ENCODE measurements around the gene CLEC3B. TPM values are rescaled to one million over a fixed set of nuclear protein-coding genes. Genes with fewer than 3 reads are reported as not detected.

Gene CLEC3B
- total RNA-seq, 1 donor from 2014 or later, result not detected

DNA sequence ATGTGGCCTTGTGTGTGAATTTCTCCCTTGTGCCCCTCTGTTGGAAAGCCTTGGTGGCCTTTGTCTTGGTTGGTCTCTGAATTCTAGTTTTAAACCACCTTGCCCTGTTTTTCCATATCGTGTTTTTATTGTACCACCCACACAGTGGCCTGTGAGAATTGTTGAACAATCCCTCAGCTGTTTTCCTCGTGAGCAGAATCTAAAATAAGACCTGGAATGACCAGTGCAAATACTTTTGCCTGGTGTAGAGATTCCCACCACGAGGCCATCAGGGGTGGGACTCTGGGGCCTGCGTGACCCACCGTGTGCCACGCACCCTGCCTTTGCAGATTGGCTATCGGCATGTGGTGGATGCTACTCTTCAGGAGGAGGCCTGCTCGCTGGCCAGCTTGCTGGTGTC, 19.0 kb upstream of the CLEC3B start:
- Histone ChIP-seq H3K4me3 (ENCODE audit: low read depth, low read length) (no peak overlapping the region), H3K27me3 (ENCODE audit: control insufficient read depth, insufficient read depth, low read length) (no peaks in the 10 kb centered on the region), H3K36me3 (ENCODE audit: control insufficient read depth, insufficient read depth, low read length) (no peaks in the 10 kb centered on the region)
- no peak for DNase-seq (ENCODE audit: low read depth)
- TF ChIP-seq, protein P1, sequence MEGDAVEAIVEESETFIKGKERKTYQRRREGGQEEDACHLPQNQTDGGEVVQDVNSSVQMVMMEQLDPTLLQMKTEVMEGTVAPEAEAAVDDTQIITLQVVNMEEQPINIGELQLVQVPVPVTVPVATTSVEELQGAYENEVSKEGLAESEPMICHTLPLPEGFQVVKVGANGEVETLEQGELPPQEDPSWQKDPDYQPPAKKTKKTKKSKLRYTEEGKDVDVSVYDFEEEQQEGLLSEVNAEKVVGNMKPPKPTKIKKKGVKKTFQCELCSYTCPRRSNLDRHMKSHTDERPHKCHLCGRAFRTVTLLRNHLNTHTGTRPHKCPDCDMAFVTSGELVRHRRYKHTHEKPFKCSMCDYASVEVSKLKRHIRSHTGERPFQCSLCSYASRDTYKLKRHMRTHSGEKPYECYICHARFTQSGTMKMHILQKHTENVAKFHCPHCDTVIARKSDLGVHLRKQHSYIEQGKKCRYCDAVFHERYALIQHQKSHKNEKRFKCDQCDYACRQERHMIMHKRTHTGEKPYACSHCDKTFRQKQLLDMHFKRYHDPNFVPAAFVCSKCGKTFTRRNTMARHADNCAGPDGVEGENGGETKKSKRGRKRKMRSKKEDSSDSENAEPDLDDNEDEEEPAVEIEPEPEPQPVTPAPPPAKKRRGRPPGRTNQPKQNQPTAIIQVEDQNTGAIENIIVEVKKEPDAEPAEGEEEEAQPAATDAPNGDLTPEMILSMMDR (IDR thresholded peaks at IDR 0.05; ENCODE audit: insufficient read depth, low read length, poor library complexity, severe bottlenecking), result no peak

DNA sequence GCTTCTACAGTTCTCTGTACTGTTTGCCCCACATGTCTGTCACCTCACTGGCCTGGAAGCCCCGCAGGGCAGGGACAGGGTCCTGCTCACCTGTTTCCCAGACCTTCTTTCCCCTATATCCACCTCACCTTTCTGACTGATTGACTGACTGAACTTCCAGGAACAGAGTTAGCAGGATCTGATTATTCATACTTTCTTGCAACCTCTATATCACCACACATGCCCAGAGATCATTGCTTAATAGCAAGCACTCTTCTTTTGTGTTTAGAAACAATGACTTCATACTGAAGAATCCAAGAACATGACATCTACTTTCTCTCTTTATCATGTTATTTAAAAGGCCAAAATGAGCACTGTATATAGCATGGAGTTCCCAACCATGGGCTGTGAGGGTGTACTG, 18.0 kb upstream of the CLEC3B start:
- TF ChIP-seq, protein P1 (IDR thresholded peaks at IDR 0.05; ENCODE audit: insufficient read depth, low read length, poor library complexity, severe bottlenecking), result no peak
- Histone ChIP-seq H3K27me3 (ENCODE audit: control insufficient read depth, insufficient read depth, low read length) (no peaks in the 10 kb centered on the region), H3K4me3 (ENCODE audit: low read depth, low read length) (no peak overlapping the region), H3K36me3 (ENCODE audit: control insufficient read depth, insufficient read depth, low read length) (no peaks in the 10 kb centered on the region)
- no peak for DNase-seq (ENCODE audit: low read depth)

DNA sequence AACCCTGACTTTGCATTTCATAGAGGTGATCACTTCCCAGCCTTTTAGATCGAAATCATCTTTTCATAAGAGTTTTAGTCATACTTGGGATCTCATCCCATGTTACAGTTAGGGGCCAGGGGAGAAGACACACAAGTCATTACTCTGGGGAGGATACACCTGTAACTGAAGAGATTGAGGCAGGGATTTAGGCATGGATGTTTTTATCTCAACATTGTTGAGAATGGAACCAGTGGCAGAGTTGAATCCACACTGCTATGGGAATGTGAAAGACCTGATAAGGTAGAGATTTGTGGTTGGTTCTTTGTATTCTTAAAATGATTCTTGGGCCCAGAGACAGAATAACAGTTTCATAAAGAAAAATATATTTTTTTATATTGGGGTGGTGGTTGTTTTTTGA, 16.2 kb upstream of the CLEC3B start:
- TF ChIP-seq, protein P1 (IDR thresholded peaks at IDR 0.05; ENCODE audit: insufficient read depth, low read length, poor library complexity, severe bottlenecking), result no peak
- no peaks in the 10 kb centered on the region for H3K36me3 ChIP-seq (ENCODE audit: control insufficient read depth, insufficient read depth, low read length)

DNA sequence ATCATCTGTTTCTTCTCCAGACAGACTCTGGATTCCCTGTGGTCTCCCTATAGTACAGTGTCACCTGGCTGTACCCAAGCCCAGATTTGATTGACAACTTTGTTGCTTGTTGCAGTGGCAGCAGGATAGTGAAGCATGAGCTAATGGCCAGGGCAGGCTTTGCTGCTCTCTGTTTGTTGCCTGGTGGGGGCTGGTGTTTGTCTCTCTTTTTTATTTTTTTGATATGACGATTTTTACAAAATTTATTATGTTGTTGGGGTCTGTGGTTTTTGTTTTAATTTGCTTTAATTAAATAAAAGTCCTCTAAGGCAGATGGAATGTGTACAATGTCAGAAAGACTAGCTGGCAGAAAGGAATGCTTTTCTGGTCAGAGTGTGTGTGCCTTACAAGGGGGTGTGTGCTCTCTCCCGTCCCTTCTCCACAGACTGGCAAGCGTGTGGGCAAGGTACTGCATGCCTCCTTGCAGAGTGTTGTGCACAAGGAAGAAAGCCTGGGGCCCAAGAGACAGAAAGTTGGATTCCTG, 15.2 kb upstream of the CLEC3B start:
- DNase-seq (ENCODE audit: low read depth), result peak; percentile 86
- Histone ChIP-seq H3K36me3 (ENCODE audit: control insufficient read depth, insufficient read depth, low read length) (no peaks in the 10 kb centered on the region), H3K4me3 (ENCODE audit: low read depth, low read length) (no peak overlapping the region), H3K27me3 (ENCODE audit: control insufficient read depth, insufficient read depth, low read length) (no peaks in the 10 kb centered on the region)
- TF ChIP-seq, protein P1 (IDR thresholded peaks at IDR 0.05; ENCODE audit: insufficient read depth, low read length, poor library complexity, severe bottlenecking), result no peak

More for the DNA sequence above, 16.2 kb upstream of the CLEC3B start:
- Histone ChIP-seq H3K27me3 (ENCODE audit: control insufficient read depth, insufficient read depth, low read length) (no peaks in the 10 kb centered on the region), H3K4me3 (ENCODE audit: low read depth, low read length) (no peak overlapping the region)
- DNase-seq (ENCODE audit: low read depth), result no peak

DNA sequence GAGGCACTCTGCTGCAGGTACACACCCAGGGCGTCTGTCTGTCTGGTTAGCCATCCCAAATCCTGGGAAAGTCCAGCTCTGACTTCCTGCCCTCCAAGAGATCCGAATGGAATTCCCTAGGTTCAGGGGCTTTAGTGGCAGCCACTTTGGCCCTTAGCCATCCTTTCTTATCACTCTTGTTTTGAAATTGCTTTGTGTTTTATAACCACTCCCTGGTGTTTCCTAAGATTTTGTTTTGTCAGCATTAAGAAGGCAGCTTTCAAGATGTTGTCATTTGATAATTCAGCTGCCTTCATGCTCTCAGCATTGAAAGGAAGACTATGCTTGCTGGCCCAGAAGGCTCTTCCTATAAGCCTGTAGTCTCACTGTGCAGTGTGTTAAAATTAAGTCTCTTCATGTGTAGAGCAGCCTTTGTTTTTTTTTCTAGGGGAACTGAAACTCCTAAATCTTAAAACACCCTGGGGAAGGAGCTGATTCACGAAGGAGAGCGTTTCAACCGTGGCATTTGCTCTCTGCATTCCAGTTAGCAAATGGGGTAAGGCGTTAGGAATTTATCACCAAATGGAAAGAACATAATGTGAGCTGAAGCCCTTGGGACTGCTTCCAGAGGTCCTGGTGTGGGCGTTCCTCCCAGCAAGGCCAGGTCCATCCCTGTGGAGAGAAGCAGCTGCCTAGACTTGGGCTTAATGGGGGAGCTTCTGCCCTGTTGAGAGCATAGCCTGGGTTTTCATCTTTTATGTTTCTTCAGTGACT, 14.2 kb upstream of the CLEC3B start:
- peak; percentile 73 for DNase-seq (ENCODE audit: low read depth)
- Histone ChIP-seq H3K36me3 (ENCODE audit: control insufficient read depth, insufficient read depth, low read length) (no peaks in the 10 kb centered on the region), H3K4me3 (ENCODE audit: low read depth, low read length) (no peak overlapping the region), H3K27me3 (ENCODE audit: control insufficient read depth, insufficient read depth, low read length) (no peaks in the 10 kb centered on the region)
- TF ChIP-seq, protein P1 (IDR thresholded peaks at IDR 0.05; ENCODE audit: insufficient read depth, low read length, poor library complexity, severe bottlenecking), result no peak

DNA sequence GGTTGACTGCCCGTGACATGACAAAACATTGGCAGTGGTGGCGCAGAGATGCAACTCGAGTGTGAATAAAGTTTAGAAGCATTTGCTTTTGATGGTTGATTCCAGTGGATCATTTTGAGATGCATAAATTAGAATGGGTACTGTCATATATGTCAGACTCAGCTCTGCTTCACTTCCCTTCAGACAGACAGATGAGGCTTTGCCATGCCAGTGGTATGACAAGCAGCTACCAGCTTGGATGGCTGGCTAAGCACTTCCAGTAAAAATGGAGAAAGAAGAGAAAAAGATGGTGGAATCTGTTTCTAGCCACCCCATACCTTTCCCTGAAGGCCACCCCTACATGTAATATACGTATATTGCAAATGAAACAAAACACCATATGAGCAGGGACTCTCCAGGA, 13.5 kb upstream of the CLEC3B start:
- H3K36me3 ChIP-seq (ENCODE audit: control insufficient read depth, insufficient read depth, low read length), result no peaks in the 10 kb centered on the region
- no peak overlapping the region for H3K4me3 ChIP-seq (ENCODE audit: low read depth, low read length)
- H3K27me3 ChIP-seq (ENCODE audit: control insufficient read depth, insufficient read depth, low read length), result no peaks in the 10 kb centered on the region
- DNase-seq (ENCODE audit: low read depth), result no peak
- TF ChIP-seq, protein P1 (IDR thresholded peaks at IDR 0.05; ENCODE audit: insufficient read depth, low read length, poor library complexity, severe bottlenecking), result no peak

Measured in kidney epithelial cell (primary cell).